LHCN-M2 (cell line): ENCODE measurements around the gene TMEM260. TPM values are rescaled to one million over a fixed set of nuclear protein-coding genes. Genes with fewer than 3 reads are reported as not detected.
"Not testable (repeated sequence)": the region's sequence is repeated elsewhere in the genome, so short reads cannot be mapped to it uniquely, and the experiment has no call there.

Experiments used
- DNase-seq: peaks from one replicate; pipeline ENCODE4 v3.0.0-alpha.2; 2012; ENCODE audit warnings: low read depth
- total RNA-seq: library from RNA; depleted of rRNA; stranded (reverse); fragments of >200 nt; gene quantifications from 2 replicates; pipeline ENCODE4 v1.2.3, GENCODE V29; 2014; rRNA removed

TMEM260 gene
- total RNA-seq, 1 experiment from 2014 or later, result 12.7 TPM

- DNase-seq, result no peak
Measured at GRCh38 chr14:56676042-56676441, 96.4 kb downstream of the TMEM260 start.

- no peak for DNase-seq
Measured at GRCh38 chr14:56678838-56679237, 99.2 kb downstream of the TMEM260 start.

DNA sequence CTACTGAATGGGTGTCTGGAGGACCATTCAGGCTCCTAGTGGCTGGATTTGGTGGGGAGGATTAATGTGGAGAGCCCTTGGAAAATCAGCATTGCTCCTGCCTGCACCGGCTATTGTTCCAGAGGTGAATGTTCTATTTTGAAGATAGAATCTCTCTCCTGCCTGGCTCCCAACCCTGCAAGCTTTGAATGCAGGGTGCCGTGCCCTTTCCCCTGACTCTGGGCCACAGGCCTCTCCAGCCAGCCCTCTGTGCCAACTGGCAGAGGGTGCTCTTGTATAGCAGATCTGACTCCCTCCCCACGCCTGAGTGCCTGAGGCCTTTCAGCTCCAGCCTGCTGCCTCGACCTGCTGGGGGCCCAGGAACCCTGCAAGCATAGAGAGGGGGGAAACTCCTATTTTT, 106.8 kb downstream of the TMEM260 start:
- no peak for DNase-seq

- no peak for DNase-seq
Measured at GRCh38 chr14:56687123-56687522, 107.5 kb downstream of the TMEM260 start.

DNA sequence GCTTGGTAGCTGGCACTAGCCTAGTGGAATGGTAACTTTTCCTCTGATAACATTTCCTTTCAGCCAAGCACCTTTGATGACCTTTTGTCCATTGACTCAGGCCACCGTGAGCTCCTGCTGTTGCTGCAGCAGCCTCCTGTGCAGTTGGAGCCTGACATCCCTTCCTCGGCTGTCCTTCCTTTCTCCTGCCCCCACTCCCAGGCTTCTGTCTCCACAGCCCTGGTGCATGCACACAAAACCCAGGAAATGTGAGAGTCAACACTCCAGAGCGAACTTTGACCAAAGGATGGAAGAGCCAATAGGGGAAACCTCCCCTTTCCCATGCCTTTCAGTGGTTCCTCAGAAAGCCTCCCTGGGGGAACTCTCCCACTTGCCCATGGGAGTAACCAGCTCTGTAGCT, 115.0 kb downstream of the TMEM260 start:
- DNase-seq, result no peak

DNA sequence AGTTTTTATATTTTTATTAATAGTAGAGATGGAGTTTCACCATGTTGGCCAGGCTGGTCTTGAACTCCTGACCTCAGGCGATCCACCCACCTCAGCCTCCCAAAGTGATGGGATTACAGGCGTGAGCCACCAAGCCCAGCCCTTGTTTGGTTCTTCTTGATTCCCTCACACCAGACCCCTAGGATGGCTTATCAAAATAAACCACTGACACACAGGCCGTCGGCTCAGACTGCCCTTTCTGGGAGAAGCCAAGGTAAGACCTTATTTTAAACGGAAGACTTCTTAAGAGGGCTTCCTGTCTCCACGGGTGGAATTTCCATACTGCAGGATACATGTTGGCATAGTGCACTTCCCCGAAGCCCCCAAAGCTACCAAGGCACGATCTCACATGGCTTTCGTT, 115.6 kb downstream of the TMEM260 start:
- DNase-seq, result not testable (repeated sequence)

Other genes starting within 250 kb of the TMEM260 start
- gene OTX2, start 230.7 kb downstream of the TMEM260 start, total RNA-seq, result not detected in 2 replicates